HG03064 (cell line): Measurements from ENCODE around the gene PID1.

ENCODE experiments used
- ATAC-seq: cut with Tn5 transposase; IDR thresholded peaks from one replicate; pipeline ENCODE4 v1.9.1; 2021; ENCODE audit warnings: low read depth; ENCODE audit not compliant: unreplicated experiment

Gene PID1, protein sequence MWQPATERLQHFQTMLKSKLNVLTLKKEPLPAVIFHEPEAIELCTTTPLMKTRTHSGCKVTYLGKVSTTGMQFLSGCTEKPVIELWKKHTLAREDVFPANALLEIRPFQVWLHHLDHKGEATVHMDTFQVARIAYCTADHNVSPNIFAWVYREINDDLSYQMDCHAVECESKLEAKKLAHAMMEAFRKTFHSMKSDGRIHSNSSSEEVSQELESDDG

DNA sequence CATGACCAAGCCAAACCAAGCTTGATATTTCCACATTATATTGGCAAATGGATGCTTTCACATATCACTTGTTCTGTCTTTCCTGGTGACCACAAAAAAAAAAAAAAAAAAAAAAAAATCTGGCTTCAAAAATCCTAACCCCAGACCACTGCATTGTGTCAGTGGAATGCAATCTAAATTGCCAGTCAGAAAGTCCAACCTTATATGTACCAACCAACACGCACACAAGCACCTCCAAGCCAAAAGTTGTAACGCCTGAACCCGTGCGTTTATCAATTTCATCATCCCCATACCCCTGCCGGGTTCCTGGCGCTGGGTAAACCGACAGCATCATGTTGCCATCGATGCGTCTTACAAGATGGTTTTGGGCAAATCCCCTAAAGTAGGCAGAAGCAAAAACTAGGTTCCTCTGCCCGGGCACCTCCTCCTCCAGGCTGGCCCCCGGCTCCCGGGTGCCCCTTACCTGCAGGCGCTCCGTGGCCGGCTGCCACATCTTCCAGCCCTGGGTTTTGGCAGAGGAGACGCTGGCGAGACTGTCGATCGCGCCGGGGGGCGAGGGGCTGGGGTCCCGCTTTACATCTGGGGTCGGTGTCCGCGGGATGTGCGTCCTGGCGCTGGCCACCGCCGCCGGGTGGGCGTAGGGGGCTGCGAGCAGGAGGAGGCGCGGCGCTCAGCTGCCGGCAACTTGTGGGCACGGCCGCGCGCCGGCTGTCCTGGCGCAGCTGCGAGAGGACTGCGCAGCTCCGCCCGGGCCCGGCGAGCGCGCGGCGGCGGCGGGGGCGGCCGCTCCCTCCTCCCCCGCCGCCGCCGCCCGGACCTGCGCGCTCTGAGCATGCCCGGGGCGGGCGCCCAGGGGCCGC lies at the start of gene PID1:
TSS of gene PID1 (minus strand) at position 737 of the 860 bp plus-strand sequence. CDS start at position 493, 244 bp downstream.
- ATAC-seq: no peak

DNA sequence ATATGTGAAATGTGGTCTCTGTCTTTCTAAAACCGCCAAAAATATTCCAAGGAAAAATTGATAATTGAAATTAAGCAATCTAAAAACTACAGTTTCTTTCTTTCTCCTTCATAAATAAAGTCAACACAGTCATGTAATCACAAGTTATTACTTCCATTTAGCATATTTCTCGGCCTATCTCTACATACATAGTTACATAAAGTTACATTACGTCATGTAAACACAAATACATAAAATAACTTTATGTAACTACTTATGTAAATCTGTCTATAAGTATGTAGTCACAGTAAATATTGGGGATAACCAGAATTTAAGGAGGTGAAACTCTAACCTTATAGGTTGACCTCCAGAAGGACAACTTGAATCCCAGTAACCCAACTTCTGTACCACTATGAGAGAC lies 48.5 kb upstream of the PID1 start:
- no peak for ATAC-seq

DNA sequence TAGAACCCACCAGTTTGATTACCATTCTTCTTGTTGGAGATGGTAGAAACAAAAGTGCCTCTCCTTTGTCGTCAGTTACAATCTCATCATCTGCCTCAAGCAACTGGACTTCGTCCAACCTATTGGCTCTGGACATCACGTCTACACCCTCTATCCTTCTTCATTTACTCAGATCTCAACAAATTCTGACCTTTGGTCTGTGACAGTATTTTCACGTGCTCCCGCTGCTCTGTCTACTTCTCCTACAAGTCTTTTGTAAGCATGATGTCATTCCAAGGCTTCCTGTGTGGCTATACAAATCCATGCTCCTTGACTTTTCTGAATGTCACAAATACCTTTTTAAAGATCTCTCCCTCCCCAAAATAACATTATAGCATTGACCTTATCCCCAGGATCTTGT lies 43.0 kb upstream of the PID1 start:
- ATAC-seq: no peak

DNA sequence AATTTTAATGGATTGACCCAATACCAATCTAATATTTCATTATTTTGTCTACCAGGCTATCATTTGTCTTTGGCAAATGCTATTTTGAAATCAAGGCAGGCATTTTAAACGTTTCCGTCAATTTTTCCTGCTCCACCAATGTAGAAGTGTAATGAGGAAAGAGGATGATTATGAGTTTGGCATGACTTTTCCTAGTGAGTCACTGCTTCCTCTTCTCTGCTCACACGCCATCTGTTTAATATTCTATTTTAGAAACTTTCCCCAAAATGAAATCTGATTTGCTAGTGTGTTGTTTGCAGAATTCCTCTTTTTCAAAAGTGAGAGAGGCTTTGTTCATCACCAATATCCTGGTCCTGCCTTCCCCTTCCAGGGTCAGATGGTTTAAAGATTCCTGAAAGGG lies 42.5 kb upstream of the PID1 start:
- ATAC-seq: no peak

DNA sequence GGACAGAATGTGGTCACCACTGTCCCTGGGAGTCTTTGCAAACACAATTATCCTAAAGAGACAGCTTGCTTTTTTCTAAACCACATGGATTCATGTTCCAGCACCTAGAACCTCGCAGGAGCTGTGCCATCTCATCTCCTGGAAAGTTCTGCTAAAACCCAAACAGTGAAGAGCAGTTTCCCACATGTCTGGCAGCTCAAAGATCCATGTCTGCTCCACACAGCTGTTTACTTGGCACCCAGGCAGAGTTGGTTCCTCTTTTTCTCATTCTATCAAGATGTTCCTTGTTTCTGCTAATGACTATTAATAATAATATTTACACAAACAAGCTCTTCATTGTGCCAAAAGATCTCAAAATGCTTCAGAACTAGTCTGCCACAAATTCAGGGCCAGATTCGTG lies 30.1 kb upstream of the PID1 start:
- ATAC-seq: no peak

DNA sequence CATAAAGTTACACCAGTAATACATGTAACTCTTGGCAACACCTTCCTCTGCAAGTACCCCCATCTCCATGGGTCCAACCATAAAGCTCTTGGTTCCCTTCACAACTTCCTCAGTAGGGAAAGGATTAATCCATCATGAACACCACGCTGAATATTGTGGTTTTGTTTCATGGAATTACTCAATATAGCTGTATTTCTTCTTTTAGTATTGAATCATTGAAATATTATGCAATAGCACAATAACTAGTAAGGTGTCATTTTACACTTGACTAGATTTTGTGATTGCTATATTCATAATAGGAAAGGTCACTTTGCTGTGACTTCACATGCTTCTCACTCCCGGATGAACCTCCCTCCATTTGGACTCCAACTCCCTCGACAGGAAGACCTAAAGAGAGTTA lies 29.7 kb upstream of the PID1 start:
- no peak for ATAC-seq

DNA sequence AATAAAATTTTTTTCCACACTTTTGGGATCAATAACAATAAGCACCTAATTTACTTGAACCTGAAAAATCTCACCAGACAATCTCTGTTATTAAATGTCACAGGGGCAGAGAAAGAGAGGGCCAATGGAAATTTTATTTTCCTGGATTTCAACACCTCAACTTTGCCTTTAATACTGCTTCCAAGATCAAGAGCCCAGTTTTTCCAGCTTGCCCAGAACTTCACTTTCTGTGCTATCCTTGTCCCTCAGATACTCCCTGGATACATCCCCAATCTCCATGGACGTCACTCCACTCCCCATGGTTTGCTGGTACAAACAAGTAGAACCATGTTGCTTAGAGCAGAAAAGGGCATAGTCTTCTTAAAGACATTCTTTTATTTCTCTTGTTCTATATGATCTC lies 29.3 kb upstream of the PID1 start:
- no peak for ATAC-seq

DNA sequence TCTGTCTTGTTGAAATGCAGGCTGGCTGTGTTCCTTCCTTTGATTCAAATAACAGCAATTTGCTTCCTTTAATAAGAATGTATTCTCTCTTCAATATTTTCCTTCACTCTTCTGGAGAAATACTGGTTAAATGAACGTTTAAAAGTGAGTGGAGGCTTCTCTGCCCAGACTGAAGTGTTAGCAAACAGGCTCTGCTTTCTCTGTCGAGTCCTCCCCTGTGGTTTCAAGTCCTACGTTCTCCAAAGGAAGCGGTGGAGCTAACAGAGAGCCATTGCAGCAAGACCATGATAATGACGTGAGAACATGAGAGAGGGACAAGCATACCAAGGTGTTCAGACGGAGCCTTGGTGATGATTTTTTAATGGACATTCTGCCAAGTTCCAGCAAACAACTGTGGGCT lies 26.2 kb upstream of the PID1 start:
- no peak for ATAC-seq

DNA sequence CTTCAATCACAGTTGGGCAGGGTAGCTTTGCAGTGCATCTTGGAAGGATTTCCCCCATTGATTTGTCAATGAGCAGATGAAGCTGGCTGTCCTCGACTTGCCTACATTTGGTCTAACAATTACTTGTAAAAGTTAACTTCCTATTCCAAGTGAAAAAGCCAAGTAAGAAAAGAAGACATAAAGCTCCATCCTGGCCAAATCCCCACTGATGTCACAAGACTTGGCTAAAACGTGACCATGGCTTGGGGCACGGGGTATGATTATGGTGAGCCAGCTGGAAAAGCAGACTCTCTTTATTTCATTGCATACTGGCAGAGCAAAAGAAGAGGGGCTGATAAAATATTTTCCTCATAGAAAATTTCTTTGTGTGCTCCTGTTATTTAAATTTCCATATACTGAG lies 25.4 kb upstream of the PID1 start:
- no peak for ATAC-seq

DNA sequence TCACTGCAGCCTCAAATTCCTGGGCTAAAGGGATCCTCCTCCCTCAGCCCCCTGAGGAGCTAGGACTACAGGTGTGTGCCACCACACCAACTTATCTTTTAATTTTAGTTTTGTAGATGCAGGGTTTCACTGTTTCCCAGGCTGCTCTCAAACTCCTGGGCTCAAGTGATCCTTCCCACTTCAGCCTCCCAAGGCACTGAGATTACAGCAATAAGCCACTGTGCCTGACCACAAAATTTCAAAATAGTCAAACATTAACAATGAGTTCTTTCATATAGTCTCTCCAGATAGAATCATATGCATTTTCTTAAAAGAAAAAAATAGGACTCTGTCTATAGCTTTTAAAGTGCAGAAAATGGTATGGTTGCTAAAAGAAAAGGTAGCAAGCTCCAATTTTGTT lies 24.9 kb upstream of the PID1 start:
- no peak for ATAC-seq

DNA sequence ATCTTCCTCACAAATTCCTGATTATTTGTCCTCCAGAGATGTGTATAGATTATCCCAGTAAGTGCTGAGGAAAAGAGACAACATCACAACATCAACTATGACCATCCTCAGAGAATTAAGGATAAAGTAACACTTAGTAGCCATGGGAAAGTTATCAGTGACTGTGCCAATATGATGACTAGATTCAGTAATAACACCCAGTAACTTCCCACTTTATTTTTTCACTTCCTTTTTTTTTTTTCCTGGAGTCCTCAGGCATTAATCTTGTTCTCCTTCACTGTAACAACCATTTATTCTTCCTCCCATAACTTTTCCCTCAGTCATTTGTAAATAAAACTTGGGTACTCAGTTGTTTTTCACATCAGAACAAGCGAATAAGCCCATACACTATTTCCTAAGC lies 16.7 kb upstream of the PID1 start:
- no peak for ATAC-seq

DNA sequence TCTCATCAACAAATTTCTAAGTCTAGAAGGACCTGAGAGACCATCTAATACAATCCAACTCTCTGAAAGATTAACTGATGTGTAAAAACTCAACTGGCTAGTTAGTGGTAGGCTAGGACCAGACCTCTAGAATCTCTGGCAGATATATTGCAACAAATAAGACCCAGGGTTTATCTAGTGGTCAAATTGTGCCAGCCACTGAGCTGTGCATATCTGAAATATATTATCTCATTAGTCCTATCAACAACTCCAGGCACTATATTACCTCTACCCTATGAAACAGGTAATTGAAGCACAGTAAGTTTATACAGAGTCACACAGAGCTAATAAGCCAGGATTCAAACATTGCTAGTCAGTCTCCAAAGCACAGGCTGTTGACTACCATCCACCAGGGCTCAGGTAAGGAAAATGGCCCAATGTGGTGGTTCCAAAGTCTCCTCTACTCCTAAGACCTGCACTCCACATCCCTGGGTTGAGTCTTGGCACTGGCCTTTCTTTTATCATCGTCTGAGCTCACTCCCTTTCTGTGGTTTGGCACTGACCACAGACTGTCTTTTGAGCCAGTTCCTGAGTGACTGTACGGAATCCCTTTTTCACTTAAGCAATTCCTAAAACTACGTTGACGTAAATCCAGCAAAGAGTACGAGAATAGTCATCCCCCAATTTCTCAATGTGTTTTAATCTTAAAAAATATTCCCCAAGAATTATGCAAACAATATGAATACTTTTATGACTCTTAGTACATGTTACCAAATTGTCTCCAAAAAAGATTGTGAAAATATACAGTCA lies 11.9 kb upstream of the PID1 start:
- ATAC-seq: no peak

DNA sequence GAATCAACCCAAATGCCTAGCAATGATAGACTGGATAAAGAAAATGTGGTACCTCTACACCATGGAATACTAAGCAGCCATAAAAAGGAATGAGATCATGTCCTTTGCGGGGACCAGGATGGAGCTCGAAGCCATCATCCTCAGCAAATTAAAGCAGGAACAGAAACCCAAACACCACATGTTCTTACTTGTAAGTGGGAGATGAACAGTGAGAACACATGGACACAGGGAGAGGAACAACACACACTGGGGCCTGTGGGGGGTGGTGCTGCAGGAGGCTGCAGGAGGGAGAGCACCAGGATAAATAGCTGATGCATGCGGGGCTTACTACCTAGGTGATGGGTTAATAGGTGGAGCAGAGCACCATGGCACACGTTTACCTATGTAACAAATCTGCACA lies 8.4 kb upstream of the PID1 start:
- no peak for ATAC-seq

DNA sequence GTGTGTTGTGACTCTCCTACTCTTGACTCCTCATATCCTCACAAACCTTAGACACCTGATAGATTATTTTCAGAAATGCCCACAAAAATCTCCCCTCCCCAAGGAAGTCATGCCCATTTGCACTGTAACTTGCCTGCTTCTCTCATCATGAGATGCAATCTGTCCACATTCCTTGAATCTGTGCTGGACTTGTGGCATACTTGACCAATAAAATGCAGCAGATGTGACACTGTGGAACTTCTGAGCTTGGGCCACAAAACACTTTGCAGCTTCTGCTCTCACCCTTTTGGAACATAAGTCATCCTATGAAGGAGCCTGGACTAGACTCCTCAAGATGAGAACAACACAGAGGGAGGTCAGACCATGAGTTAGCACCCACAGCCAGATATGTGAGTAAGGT lies 4.4 kb upstream of the PID1 start:
- ATAC-seq: no peak

DNA sequence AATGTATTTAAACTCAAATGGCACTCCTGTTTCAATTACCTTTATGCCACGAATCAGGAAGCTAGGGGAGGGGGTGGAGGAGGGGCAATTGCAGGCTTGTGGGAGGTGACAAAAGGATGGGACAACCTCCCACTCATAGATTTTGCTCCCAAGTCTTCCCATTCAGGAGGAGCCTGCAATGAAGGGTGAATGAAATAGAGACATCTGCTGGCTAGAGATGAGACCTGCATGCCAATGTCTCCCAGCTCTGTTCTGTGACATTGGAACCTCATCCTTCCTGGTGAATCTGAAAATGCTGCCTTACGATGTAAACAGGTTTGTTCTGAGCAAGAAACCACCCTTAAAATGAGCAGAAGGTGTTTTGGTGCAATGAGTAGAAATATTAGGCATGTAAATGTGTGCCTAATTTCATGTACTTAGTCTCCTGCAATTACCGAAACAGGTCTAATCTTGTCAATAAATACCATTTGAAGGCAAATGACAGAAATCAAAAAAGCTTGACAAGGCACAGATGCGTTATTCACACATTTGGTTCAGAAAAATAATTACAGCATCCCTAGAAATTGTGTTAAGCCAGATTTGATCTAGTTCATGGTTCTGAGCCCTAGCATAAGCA lies 2.7 kb upstream of the PID1 start:
- no peak for ATAC-seq

DNA sequence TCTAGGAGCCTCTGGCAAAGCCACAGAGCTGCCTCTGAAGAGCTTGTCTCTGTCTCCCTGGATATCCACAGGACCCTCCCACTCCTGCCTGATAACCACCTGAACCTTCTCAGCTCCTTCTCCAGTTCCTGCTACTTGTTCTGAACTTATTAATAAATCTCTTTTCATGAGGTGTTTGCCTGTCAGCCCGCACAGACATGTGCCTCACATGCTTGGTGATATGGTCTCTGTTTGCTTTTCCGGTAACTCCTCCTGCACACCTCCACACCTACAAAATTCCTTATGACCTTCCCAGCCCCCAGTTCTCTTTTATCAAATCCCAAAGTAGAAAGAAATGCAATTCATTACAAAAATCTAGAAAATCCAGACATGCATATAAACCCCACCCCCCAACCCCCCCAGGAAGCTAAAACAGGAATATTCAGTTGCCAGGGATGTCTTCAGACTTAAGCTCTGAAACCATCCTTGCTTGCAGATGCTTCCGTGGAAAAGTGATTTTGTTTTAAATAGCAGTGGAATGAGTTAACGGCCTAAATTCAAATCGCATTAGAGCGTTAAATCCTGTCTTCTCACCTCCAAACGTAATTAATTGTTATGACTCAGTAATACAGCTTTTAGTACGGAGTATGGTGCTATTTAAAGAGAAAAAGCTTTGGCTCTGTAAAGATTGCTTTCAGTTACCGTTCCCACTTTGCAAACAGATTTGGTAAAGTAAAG lies 2.1 kb upstream of the PID1 start:
- no peak for ATAC-seq

DNA sequence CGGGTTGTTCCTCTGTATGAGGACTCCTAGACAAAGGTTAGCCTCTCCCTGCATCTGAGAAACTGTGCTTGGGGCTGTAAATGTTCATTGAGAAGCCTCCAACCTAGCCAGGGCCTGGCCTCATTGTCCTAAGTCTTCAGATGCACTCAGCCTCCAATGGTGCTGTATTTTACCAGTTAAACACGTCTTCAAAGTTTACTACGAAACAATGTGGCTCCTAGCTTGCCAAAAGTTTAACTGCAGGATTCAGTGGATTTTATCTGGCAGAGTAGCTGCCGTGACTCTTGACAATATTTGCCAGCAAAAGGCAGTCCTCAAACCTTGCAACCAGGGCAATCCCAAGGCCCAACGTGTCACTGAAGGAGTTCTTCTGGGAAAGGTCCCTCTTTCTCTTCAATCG lies 1.1 kb downstream of the PID1 start:
- no peak for ATAC-seq

DNA sequence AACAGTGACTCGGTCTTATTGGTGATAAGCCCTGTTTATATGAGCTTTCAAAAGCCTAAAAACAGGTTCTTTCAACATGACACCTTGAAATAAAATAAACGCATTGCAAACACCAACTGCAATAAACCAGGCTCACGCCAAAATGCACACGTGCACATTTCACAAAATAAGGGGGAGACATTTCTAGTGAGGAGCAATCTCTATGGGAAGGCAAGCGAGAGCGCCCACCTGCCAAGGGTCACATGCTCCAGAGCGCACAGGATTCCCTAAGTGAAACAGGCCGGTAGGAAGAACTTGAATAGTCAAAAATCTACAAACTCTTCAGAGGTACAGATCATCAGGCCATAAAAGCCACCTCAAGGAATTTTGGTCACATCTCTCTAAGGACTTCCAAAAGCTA lies 1.9 kb downstream of the PID1 start:
- no peak for ATAC-seq

DNA sequence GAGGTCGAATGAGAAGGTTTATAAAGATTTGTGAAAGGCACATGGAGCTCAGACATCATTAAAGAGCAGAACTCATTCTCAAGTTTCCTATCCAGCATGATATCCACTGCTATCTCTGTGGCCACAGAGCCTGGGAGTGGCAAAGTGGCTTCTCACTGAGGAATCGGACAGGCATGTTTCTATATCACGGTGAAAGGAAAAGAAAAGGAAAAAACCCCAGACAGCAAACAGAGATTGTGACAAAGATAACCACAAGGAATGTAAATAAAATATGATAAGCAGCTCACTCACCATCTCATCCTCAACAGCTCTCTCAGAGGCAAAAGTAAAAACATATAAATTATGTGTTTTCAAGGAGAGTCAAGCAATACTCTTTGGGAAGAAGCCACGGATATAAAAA lies 2.5 kb downstream of the PID1 start:
- no peak for ATAC-seq

DNA sequence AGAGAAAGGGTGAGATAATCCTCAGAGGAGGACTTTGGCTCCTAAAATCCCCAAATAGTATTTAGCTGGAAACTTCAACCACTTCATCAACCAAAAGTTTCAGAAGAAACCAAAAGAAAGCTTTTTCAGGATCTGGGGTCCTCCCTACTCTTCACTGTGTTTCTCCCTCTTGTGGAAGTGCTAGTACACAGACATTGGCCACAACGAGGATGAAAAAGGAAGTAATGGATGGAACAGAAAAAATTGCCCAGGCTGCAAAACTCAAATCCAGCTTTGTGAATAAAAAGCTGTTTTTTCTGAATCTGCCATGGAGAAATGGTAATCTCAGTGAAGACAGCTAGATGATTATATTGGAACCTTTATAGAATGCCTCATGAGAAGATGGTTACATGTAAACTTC lies 4.0 kb downstream of the PID1 start:
- ATAC-seq: no peak
